Ureter (tissue), 1 donor: ENCODE measurements around the gene PRRG2. TPM values are rescaled to one million over a fixed set of nuclear protein-coding genes. Genes with fewer than 3 reads are reported as not detected.

Experiments used
- DNase-seq: peaks from one replicate; pipeline ENCODE4 v3.0.0-alpha.2; 2020; ENCODE audit warnings: low spot score
- total RNA-seq: library from RNA; stranded (reverse); gene quantifications from one replicate; pipeline ENCODE4 v1.2.4, GENCODE V29; 2023
- donor health status: DM: yes; HTN: yes; CAD: no.

PRRG2 gene
- total RNA-seq, 1 donor from 2014 or later: 13.2 TPM

DNA sequence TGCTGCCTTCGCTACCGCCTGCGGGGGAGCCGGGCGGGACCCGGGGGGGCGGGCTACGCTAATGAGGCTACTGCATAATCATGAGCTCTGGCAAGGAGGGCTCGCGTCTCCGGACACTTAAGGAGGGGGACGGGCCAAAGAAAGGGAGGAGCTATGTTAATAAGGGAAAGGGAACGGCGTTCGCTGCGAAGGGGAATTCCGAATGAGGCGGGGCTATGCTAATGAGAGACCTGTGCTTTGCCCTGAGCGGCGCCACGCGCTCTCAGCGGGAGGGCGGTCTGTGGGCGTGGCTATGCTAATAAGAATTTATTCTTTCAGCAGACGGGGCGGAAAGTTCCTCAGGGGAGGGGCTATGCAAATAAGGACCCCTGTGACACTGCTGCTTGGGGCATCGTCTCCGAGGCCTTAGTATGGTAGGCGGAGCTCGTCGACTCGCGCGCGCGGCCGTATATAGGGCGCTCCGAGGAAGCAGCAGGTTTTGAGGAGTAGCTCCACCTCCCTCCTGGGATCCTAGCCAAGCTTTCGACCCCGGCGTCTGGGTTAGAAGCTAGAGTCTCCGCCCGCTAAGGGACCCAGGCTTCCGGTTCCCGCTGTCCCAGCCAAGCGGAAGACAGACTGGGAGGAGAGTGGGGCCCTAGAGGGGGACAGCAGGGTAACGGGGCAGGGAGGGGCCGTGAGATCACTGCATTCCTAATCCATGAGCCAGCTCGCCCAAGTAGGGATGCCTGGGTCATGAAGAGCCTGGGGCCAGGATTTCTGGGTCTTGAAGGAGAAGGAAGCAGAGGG is 59.2 kb downstream of the PRRG2 start, which contains the start of gene RRAS:
RRAS (minus strand) TSS at position 31 of the 786 bp plus-strand sequence. CDS start 45 bp downstream, outside the sequence.
- peak; percentile 100 for DNase-seq

Other genes starting within 250 kb of the PRRG2 start
- 11.0 TPM for gene CD37, start 245.9 kb upstream of the PRRG2 start, total RNA-seq
- 22.9 TPM for gene TEAD2, start 218.9 kb upstream of the PRRG2 start, total RNA-seq
- gene DKKL1, start 217.4 kb upstream of the PRRG2 start, total RNA-seq: 0.62 TPM
- gene KASH5, start 193.1 kb upstream of the PRRG2 start, total RNA-seq: not detected
- gene PTH2, start 157.9 kb upstream of the PRRG2 start, total RNA-seq: not detected
- not detected for gene GFY, start 155.9 kb upstream of the PRRG2 start, total RNA-seq
- gene SLC17A7, start 139.8 kb upstream of the PRRG2 start, total RNA-seq: 0.55 TPM
- 47.4 TPM for gene PIH1D1, start 129.5 kb upstream of the PRRG2 start, total RNA-seq
- gene ALDH16A1, start 128.1 kb upstream of the PRRG2 start, total RNA-seq: 24.0 TPM
- gene FLT3LG, start 107.1 kb upstream of the PRRG2 start, total RNA-seq: 12.7 TPM
- gene RPL13A, start 93.7 kb upstream of the PRRG2 start, total RNA-seq: 3,508 TPM
- gene RPS11, start 84.9 kb upstream of the PRRG2 start, total RNA-seq: 1,912 TPM
- gene FCGRT, start 68.7 kb upstream of the PRRG2 start, total RNA-seq: 106 TPM
- gene RCN3, start 53.3 kb upstream of the PRRG2 start, total RNA-seq: 18.6 TPM
- gene NOSIP, start 760 bp upstream of the PRRG2 start, total RNA-seq: 35.6 TPM
- gene PRR12, start 9.9 kb downstream of the PRRG2 start, total RNA-seq: 40.6 TPM
- gene RRAS, start 58.8 kb downstream of the PRRG2 start, total RNA-seq: 59.1 TPM
- 55.7 TPM for gene SCAF1, start 60.9 kb downstream of the PRRG2 start, total RNA-seq
- gene IRF3, start 84.5 kb downstream of the PRRG2 start, total RNA-seq: 108 TPM
- 12.6 TPM for gene BCL2L12, start 84.6 kb downstream of the PRRG2 start, total RNA-seq
- gene PRMT1, start 96.0 kb downstream of the PRRG2 start, total RNA-seq: 166 TPM
- gene ADM5, start 108.3 kb downstream of the PRRG2 start, total RNA-seq: 4.1 TPM
- 3.1 TPM for gene CPT1C, start 109.8 kb downstream of the PRRG2 start, total RNA-seq
- 0.44 TPM for gene TSKS, start 182.0 kb downstream of the PRRG2 start, total RNA-seq
- 66.6 TPM for gene AP2A1, start 185.7 kb downstream of the PRRG2 start, total RNA-seq
- 13.0 TPM for gene FUZ, start 232.0 kb downstream of the PRRG2 start, total RNA-seq
- 42.2 TPM for gene MED25, start 237.0 kb downstream of the PRRG2 start, total RNA-seq